GM21360 (cell line): ENCODE measurements around the gene CAPN10.

ENCODE experiments used
- ATAC-seq: cut with Tn5 transposase; IDR thresholded peaks from one replicate; pipeline ENCODE4 v1.9.1; 2021; ENCODE audit warnings: mild to moderate bottlenecking, moderate library complexity; ENCODE audit not compliant: unreplicated experiment

CAPN10 gene

DNA sequence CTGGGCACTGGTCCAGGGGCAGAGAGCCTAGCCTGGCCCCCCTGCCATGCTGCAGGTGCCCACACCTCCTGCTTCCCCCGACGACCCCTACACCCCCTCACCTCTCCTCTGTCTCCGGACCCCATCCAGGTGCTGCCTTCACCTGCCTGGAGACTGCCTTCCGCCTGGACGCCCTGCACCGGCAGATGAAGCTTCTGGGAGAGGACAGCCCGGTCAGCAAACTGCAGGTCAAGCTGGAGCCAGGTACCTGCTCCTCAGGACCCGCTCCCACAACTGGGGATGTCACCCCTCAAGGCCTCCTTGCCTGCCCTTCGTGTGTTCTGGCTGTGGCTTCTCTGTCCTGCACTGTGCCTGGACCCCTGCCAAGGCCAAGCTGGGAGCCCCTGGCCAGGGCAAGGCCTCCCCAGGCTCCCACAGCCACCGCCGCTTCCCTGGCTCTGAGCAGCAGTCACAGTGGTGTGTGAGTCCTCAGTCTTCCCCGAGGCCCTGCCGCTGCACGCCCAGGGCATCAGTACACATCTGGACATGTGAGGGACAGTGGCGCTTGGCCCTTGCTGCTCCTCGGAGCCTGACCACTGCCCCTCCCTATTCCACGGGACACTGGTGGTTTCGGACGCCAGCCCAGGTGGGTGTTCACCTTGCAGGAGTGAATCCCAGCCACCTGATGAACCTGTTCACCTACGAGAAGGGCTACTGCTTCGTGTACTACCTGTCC is 12.0 kb upstream of the CAPN10 start:
- ATAC-seq: no peak

DNA sequence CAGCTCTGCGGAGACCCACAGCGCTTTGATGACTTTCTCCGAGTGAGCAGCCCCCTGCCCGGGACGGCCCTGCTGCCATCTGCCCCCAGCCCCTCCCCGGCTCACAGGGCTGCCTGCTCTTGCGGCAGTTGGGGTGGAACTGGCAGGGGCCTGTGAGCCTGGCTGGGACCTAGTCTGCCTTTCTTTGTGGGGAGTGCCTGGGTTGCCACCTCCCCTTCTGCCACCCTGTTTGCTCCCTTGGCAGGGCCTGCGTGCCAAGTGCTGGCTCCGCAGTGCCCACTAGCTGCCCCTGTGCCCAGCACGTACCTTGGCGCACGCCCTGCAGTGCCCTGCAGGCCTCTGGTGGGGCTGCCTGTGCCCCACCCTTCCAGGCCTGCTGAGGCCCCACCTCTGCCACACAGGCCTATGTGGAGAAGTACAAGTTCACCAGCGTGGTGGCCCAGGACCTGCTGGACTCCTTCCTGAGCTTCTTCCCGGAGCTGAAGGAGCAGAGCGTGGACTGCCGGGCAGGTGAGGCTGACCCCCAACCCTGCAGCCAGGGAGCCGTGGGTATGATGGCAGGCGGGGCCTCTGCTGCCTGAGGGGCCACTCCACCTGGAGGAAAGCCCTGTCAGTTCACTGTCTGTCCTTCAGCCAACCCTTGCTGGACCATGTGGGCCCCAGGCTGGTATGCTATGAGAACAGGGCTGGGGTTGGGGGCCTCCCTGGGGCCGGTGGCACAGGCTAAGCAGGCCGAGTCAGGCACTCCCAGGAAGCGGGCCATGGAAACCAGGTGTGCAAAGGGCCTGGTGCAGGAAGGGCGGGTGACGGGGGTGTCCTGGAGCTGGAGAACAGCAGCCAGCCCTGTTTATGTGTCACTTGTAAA is 11.2 kb upstream of the CAPN10 start:
- no peak for ATAC-seq

DNA sequence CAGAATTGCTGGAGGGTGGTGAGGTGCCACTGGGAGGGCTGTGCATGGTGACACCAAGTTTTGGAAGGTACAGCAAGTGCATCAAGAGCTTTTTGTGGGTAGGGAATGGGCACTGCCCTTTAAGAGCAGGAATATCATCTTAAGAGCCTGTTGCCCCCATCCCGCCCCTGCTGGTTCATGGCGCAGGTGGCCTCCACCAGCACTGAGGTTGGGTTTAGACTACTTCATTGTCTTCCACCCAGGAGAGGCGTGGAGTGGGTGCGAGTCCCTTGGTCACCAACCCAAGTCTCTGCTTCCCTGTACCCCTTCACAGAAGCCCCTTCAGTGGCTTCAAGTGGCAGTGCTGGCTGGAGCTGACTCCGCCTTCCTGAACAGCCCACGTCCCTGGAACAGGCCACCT is 10.5 kb upstream of the CAPN10 start:
- no peak for ATAC-seq

DNA sequence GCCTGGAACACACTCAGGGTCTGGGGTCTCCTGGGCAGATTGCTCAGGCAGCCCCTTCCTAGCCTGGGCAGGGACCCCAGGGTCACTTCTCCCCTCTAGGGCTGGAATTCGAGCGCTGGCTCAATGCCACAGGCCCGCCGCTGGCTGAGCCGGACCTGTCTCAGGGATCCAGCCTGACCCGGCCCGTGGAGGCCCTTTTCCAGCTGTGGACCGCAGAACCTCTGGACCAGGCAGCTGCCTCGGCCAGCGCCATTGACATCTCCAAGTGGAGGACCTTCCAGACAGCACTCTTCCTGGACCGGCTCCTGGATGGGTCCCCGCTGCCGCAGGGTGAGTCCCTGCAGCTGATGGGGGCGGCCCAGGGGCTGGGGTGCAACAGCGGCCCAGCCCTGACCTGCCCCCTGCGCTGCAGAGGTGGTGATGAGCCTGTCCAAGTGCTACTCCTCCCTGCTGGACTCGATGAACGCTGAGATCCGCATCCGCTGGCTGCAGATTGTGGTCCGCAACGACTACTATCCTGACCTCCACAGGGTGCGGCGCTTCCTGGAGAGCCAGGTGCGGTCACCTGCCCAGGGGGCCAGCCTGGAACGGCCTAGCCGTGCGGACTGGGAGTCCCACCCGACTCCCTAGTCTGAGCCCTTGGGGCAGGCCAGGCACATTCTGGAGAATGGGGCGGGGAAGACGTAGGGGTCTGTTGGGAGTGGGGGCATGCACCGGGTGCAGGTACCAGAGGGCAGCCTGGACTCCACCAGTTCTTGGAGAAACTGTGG is 9.9 kb upstream of the CAPN10 start:
- ATAC-seq: no peak

DNA sequence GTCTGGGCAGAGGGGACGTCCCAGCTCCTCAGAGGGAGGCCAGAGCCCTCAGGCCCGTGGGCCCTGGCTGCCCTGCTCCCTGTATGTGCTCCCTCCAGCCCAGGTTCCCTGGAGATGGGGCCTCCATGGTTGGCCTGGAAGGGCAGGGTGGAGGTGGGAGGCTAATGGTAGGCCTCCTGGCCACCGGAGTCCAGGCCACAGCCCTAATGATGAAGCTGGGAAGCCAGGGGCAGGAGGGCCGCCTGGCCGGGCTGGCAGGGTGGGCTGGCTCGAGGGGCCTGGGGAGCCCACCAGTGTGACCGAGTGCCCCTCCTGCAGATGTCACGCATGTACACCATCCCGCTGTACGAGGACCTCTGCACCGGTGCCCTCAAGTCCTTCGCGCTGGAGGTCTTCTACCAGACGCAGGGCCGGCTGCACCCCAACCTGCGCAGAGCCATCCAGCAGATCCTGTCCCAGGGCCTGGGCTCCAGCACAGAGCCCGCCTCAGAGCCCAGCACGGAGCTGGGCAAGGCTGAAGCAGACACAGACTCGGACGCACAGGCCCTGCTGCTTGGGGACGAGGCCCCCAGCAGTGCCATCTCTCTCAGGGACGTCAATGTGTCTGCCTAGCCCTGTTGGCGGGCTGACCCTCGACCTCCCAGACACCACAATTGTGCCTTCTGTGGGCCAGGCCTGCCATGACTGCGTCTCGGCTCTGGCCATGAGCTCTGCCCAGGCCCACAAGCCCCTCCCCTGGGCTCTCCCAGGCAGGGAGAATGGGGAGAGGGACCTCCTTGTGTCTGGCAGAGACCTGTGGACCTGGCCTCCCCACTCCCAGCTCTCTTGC is 9.0 kb upstream of the CAPN10 start:
- no peak for ATAC-seq

DNA sequence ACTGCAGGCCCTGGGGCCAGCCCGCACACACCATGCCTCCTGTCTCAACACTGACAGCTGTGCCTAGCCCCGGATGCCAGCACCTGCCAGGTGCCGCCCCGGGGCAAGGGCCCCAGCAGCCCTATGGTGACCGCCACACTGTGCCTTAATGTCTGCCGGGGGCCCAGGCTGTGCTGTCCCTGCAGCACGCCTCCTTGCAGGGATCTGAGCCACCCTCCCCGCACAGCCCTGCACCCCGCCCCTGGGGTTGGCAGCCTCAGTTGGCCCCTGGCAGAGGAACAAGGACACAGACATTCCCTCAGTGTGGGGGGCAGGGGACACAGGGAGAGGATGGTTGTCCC is 8.5 kb upstream of the CAPN10 start:
- ATAC-seq: no peak

DNA sequence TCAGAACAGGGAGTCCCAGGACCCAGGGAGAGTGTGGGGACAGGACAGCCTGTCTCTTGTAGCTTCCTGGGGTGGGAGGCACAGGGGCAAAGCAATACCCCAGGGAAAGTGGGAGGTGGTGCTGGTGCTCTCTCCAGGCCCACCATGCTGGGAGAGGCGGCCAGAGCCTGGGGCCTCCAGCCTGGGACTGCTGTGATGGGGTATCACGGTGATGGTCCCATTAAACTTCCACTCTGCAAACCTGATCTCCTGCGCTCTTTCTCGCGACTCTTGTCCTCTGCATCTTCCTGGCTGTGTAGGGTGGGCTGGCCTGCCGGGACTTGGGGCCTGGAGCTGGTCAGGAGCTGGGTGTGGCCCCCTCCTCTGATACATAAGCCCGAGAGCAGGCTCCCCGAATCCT is 8.0 kb upstream of the CAPN10 start:
- no peak for ATAC-seq

DNA sequence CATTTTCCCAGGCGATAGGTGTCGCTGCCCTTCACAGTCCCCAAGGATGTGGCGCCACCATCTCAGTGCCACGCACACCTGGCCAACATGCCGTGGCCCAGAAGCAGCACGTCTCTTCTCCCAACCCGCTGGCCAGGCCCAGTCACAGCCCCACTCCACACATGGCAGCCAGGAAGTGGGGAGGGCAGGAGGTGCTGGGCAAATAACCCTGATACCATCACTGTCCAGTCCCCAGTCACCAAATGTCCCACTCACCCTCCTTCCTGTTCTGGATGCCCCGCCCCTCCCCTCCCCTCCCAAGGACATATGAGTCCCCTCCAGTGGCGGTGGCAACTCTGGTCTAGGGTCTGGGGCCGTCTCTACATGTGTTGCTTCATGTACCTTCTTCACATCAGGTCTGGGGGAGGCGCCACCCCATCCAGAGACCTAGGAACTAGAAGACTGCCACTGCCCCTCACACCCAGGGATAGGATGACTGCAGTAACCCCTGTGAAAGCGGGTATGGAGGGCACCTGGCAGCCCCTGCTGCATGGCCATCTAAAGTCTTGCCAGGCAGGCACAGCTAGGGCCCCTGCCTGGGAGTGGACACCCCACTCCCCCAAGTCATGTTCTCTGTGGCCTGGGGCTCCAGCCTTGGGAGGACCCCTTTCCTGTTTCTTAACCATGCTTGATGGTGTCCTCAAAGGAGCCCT is 7.3 kb upstream of the CAPN10 start:
- no peak for ATAC-seq

DNA sequence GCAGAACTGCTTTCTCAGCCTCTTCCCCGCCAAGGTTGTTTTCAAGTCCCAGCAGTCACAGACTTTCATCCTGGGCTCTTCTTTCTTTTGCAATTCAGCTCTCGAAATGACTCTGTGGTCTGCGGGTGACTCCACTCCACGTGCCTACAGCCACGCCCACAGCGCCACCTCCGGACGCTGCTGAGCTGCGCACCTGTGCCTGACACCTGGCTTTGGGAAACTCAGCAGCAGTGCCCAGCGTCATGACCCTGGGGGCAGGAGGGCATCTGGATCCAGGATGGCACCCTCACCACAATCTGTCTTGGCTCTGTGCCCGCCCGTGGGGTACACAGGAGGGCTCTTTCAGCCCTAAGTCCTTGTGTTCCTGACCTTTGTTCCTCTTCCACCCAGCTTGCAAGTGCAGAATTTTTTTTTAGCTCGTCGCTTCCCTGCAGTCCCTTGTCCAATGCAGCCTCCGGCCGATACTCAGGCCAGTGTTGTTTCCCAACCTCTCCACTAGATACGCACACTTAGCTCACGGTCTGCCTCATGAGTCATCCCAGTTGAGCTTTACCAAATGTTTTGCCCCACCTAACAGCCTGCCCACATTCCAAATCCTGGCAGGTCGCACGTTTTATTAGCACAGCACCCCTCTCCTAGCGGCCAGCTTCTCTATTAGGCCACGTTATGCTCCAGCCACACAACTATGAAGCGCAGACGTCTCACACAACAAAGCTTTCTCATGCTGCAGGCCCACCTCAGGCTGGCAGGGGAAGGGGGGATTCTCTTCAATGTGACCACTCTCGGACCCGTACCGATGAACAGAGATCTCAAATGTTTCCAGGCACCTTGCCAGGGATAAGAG is 6.5 kb upstream of the CAPN10 start:
- no peak for ATAC-seq

DNA sequence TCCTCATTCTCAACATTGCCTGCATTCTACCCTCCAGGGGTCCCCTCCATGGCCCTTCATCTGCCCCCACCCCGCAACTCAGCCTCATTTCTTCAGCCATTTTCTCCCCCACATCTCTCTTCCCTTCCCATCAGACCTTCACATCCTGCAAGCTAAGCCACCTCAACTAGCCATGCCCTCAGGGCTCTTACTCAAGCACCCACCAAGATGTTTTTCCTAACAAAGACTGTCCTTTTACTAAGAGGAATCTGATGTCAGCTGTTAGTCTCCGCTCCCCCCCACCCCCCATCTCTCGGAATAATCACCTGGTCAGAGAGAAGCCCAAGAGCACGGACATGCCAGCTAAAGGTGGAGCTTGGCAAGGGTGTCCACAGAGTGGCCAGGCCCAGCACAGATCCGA is 4.7 kb upstream of the CAPN10 start:
- ATAC-seq: no peak

DNA sequence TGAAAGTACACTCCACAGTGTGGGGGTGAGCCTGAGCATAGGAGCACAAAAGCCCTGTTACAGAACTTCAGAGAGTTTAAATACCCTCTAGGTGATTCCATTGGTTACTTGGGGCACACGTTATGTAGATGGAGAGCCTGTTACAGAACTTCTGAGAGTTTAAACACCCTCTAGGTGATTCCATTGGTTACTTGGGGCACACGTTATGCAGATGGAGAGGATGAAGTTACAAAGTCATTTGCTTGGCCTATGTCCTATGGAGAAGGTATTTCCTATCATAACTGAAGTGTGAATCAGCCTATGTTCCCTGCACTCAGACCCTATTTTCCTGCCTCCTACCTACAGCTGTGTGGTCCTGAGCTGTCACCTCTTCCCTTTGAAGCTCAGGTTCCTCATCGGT is 3.8 kb upstream of the CAPN10 start:
- ATAC-seq: no peak

DNA sequence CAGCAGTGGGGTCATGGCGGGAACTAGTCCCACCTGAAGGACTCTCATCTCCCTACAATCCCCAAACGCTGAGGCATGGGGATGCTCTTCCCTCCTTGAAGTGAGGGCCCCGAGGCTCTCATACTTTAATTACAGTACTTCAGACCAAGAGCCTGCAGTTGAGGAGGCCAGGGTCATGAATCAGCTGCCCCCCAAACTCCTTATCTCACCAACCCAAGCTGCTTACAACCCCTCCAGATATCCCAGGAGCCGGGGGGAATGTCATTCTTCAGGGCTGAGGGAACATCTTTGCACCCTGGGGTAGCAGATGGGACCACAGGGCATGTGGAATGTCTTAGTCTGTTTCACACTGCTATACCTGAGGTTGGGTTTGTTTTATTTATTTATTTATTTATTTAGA is 2.8 kb upstream of the CAPN10 start:
- no peak for ATAC-seq

DNA sequence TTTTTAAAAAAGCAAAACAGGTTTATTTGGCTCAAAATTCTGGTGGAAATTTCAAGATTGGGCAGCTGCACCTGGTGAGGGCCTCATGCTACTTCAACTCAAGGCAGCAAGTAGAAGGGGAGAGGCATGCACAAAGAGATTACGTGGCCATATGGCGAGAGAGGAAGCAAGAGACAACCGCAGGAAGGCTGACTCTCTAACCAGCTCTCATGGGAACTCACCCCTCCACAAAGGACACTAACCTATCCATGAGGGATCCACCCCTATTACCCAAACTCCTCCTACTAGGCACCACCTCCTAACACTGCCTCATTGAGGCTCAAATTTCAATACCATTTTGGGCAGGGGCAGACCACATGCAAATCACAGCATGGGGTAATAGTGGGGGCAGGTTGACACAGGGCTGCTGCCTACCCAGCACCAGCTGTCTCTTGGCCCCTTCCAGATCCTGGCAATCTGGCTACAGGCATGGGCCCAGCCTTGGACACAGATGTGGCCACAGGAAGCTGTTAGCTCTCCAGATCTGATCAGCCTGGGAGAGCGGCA is 2.0 kb upstream of the CAPN10 start:
- peak; percentile 55 for ATAC-seq

DNA sequence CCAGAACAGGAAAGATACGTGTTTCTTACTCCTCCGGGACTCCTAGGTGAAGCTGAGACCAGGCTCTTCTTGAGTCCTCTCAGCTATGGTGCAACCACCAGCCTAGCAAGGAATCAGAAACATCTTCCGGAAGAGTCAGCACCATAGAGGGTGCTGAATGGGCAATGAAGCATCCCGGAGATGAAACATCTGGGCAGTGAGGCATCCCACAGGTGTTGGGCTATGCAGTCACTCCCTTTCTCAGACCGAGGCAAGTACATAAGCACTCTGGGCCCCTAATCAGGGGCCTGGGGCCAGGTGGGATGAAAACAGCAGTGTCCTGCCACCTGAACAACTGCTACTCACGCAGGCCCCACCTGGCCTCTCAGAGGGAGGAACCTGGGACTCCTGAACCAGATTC is 1.4 kb upstream of the CAPN10 start:
- ATAC-seq: no peak

DNA sequence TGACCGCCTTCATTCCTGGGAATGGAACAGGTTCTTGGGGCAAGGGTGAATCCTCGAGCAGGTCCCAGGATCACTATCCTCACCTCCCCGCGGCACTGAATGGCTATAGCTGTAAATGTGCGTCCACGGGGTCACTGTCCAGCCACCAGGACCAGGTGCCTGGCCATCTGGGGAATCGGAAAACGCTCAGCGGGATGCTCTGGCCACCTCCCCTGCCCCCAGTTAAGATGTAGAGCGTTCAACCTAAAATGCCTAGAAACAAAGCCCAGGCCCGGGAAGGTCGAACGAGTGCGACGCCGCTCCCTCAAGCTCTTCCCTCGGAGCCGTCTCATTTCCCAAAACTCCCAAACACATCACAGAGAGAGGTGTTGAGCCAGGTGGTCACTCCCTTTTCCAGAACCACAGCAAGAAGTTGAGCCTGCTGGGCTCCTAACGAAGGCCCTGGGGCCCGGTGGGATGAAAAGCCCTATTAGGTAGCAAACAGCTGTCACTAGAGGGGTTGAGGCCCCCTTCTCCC is 795 bp upstream of the CAPN10 start:
- no peak for ATAC-seq

DNA sequence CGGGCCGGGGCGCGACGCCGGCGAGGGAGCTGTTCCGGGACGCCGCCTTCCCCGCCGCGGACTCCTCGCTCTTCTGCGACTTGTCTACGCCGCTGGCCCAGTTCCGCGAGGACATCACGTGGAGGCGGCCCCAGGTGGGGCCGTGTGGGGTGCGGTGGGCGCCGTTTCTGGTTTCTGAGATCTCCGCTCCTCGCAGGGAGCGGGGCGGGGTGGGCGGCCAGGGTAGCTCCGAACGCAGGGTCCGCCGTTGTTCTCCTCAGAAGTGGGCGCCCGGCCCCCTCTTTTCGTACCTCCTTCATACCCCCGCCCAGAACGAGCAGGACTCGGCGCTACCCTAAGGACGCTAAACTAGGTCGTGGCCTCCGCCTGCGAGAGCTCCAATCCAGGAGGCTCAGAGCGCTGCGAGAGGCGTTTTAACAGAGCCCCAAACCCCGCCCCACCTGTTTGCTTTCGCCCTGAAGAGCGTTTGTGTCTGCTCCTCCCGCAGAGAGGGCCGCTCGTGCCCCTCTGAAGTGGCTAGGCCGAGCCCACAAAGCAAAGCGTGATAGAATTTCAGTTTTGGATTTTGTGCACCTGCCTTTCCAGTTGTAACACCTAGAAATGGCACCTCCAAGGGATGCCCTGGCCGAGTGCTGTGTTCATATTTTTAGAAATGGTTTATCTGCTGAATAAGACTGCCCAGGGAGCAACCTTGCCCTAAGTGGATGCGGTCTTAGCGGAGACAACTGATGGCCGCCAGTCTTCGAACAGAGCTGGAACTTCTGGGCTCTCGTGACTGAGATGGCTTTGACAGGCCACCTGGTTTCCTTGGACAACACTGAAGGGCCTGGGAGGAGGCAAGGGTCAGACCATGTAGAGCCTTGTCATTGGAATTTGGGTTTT is 626 bp downstream of the CAPN10 start:
- ATAC-seq: peak; percentile 4

DNA sequence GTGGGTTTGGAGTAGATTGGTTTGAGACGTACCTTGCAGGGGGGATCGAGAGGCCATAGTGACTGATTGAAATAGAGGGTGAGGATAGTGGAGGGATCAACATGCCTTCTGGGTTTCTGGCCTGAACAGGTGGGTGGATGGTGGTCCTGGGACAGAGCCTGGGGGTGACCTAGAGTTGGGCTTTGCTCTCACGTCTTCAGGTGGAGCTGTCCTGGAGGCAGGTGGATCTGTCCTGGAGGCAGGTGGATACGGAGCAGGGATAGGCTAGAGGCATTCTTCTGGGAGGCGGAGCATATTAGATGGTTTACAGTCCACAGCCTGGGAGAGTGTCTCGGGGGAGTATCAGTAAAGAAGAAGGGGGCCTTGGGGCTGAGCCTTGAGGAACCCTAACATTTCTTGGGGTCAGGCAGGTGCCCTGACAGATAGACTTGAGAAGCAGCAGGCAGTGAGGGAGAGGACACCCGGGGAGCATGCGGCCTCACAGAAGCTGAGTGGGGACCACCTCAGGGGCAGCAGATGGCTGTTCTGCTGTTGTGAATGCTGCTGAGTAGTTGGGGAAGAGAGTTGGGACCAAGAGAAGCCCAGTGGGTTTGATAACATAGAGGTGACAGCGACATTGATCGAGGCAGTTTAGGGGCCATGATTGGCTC is 1.6 kb downstream of the CAPN10 start:
- ATAC-seq: no peak
